Measurements from ENCODE around the gene TNS3.

TNS3 gene

DNA sequence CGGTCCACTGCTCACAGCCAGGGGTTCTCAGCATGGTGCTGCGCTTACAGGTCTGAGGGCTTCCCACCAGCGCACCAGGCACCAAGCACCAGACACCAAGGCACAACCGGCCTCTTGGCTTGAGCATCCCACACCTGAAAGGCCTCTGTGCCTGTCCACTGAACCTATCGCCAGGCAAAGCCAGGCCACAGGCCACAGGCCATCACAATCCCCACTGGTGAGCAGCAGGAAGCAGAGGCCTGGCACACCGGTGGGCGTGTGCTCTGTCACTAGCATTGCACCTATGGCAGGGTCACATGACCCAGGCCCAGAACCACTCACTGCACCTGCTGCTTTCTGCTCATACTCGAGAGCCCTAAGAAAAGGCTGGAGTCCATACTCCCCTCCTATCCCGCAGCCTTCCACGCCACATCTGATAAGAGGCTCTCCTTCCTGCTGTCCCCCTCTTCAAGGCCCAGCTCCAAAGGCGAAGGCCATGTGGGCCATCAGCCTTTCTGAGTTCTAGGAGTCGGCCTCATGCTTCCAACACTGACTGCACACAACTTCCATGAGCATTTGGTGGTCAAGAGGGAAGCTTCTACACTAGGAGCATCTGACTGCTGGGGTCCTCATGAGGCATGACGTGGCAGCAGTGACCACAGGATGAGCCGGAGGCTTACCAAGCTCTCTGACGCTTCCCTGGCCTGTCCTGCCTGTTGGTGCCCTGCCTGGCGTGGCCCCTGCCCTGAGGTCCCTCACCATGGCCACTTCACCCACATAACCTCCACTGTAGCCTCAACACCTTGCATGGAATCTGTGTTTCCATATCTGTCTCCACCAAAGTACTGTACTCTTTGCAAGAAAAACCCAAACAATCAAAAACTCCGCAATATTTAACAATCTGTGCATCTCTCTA is 166.3 kb downstream of the TNS3 start:
- DNase-seq (no peak), ATAC-seq (peak; percentile 21)
- Mint-ChIP-seq H3K27ac (no peak overlapping the region), H3K9me3 (peaks cover 0 to 15% of the 10 kb centered on the region in 2 donors), H3K4me3 (no peak overlapping the region), H3K4me1 (no peaks in the 10 kb centered on the region), H3K27me3 (peaks cover 8% of the 10 kb centered on the region)

DNA sequence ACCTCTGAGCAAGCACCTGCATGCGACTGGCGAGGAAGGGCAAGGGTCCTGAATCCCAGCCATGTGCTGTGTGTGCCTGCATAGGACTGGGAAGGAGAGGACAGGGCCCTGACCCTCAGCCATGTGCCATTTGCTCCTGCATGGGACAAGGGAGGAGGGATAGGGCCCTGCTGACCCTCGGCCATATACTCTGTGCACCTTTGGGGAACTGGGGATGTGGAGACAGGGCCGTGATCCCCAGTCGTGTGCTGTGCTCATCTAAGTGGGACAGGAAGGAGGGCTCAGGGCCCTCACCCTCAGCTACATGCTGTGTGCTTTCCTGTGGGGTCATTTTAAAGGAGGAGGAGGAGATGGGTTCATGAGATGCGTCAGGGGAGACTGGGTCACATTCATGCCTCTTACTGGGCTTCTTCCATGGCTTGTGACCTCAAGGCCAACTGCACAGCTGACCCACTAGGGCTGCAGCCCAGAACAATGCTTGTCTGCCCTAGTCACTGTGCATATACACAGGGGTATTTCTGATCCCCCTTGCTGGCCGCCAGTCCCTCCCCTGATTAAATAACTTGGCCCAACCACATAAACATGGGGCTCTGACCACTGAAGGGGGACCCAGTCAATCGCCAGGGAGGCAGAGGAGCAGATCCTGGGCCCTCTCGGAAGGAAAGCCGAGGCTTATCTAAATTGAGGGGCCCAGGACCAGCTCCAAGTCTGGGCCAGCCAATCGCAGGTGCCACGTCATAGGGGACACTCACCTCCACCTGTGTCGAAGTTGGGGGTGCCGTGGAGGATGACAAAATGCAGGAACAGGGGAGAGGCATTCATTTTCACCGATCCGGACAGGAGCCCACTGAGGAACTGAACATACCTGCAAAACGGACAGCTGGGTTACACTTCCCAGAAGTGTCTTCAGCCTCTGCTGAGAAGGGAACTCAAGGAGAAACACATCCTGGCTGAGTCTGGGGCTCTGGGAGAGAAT is 167.3 kb downstream of the TNS3 start:
- Mint-ChIP-seq H3K27me3 (peaks cover 8% of the 10 kb centered on the region), H3K4me1 (no peaks in the 10 kb centered on the region), H3K27ac (no peak overlapping the region), H3K9me3 (peaks cover 0 to 6% of the 10 kb centered on the region in 2 donors), H3K4me3 (no peak overlapping the region)
- ATAC-seq (peak; percentile 33), DNase-seq (no peak)

DNA sequence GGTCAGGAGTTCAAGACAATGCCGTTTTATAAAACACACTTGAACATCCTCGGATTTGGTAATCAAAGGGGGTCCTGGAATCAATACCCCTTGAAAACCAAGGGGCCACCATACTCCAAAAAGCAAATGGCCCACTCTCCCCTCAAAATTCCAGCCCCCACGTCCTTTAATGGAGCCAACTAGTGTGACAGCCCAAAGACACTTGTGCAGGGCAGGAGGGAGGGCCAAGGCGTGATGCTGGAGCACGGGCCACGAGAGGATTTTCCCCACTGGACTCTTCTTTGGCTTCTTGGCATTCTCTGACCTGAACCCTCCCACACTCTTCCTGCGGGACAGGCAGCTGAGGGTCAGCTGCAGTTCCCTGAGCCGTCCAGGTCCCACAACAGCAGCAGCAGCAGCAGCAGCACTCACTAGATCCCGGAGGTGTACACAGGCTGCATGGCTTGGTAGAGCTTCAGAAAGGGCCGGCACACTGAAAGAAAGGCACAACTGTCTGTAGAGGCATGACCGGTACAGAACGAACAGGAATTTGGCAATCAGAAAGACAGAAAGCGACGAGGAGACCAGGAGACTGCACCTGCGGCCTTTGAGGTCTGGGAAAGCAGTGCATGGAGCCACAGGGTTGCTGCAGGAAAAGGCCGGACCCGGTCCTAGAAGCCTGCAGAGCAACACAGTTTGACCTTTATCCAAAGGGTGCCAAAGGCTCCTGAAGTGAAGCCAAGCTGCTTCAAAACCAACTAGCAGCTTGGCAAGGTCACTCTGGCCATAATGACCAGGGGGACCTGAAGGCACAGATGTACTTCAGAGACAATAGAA is 168.2 kb downstream of the TNS3 start:
- no peak overlapping the region for H3K27ac Mint-ChIP-seq
- DNase-seq (no peak), ATAC-seq (no peak)
- H3K9me3 Mint-ChIP-seq: no peaks in the 10 kb centered on the region
- no peaks in the 10 kb centered on the region for H3K4me1 Mint-ChIP-seq
- H3K4me3 Mint-ChIP-seq: no peak overlapping the region
- peaks cover 1% of the 10 kb centered on the region for H3K27me3 Mint-ChIP-seq

DNA sequence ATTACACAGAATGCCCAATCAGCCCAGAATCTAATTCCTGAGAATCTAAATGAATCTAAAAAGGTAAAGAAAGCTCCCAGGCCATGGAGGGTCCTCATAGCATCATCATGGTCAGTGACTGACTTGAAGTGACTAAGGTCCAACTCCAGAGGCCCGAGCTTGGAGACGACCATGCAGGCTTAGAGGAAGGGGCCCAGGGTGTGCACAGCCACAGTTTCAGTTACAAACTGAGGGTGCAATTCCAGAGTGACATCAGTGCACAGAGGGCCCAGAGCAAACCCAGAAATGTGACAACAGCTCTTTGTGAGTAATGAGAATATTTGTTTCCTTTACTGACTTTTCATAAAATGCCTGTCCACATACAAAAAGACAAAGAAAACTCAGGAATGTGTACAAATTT is 170.0 kb downstream of the TNS3 start:
- Mint-ChIP-seq H3K9me3 (no peaks in the 10 kb centered on the region), H3K4me1 (peaks cover 12% of the 10 kb centered on the region), H3K27me3 (no peaks in the 10 kb centered on the region), H3K4me3 (no peak overlapping the region), H3K27ac (peak overlapping the region in 1 of 2 donors; percentile 88)
- DNase-seq (no peak), ATAC-seq (no peak)

DNA sequence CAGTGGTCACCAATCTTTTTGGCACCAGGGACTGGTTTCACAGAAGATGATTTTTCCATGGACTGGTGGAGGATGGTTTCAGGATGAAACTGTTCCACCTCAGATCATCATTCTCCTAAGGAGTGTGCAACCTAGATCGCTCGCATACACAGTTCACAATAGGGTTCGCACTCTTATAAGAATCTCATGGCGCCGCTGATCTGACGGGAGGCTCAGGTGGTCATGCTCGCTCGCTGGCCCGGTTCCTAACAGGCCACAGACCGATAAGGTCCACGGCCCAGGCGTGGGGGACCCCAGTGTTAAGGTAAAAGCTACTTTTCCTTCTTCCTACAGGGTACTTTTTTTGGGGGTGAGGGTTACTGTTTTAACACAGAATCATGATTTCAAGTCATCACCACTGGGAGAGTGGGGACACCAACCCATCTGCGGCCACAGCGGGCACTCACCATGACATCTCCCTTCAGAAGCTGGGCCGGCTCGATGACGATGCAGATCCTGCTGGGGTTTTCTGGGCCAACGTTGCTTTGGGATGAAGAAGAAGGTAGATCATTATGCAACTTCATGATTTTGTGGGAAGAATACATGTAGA is 170.5 kb downstream of the TNS3 start:
- Mint-ChIP-seq H3K4me3 (no peak overlapping the region), H3K27ac (no peak overlapping the region), H3K27me3 (no peaks in the 10 kb centered on the region), H3K4me1 (peaks cover 12% of the 10 kb centered on the region), H3K9me3 (no peaks in the 10 kb centered on the region)
- DNase-seq (no peak), ATAC-seq (no peak)

DNA sequence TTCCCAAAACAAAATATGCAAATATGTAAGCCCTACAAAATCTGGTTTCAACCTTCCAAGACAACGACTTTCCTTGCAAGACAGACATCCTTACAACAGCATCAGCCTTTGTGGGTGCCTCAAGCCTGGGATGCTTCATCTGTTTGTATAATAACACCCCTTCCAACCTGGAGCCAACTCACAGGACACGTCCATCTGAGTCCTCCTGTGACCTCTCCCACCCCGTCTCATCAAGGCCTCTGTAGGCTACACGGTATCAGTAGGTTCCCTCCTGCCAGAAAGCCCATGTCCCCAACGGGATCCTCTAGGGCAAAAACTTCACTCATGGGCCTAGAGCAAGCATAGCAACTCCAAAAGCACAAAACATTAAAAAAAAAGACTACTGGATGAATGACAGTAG is 173.2 kb downstream of the TNS3 start:
- H3K27me3 Mint-ChIP-seq: no peaks in the 10 kb centered on the region
- ATAC-seq (no peak), DNase-seq (no peak)
- H3K4me1 Mint-ChIP-seq: peaks cover 17% of the 10 kb centered on the region
- no peaks in the 10 kb centered on the region for H3K9me3 Mint-ChIP-seq
- no peak overlapping the region for H3K27ac Mint-ChIP-seq
- no peak overlapping the region for H3K4me3 Mint-ChIP-seq

DNA sequence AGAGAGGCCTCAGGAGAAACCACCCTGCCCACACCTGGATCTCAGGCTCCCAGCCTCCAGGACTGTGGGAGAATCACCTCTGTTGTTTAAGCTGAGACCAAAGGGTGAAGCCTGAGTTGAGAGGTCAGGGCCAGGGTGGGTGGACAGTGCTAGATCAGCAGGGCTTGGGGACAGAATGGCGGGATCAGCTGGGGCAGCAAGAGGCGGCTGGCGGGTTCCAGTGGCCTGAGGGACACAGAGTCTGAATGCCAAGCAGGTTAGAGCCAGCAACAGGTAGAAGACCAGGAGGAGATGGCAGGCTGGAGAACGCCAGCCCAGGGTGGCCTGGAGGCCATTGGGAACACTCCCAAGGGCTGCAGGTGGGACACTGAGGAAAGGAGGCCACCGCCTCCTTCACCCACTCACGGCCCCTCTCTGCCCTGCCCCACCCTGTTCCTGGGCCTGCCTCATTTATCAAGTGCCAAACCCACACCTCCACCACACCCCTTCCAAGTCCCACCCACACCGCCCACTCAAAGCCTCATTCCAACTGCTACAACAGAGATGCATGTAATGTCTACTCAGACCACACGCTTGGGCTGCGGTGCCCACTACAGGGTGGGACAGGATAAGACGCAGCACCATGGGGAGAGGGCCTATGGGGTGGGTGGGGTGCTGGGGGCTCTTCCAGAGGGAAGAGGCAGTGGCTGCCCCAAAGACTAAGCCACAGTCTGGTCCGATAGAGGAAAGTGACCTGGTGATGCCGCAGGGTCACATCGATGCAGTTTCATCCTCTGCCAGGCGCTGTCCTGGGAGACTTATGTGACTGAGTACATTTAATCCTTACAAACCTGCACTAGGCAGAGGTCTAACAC is 173.9 kb downstream of the TNS3 start:
- no peaks in the 10 kb centered on the region for H3K27me3 Mint-ChIP-seq
- no peak overlapping the region for H3K4me3 Mint-ChIP-seq
- no peak overlapping the region for H3K27ac Mint-ChIP-seq
- DNase-seq (no peak), ATAC-seq (peak; percentile 13)
- no peaks in the 10 kb centered on the region for H3K9me3 Mint-ChIP-seq
- peaks cover 23% of the 10 kb centered on the region for H3K4me1 Mint-ChIP-seq

DNA sequence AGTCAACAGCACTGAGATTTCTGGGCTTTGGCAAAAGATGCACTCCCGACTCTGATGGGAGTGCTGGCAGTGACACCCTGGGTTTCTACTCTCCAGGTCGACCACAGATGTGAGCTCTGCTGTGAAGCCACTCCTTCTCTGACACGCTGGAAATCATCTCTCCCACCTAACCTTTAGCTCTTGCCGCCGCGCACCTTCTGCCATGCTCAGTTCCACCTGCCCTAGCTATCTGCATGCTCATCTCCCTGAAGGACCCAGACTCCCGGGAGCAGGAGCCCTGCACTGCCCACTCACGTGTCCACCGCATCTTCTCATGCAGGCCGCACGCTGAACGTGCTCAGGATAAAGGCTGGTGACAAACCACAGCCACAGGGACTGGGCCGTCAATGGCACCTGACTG is 174.8 kb downstream of the TNS3 start:
- ATAC-seq (no peak), DNase-seq (no peak)
- Mint-ChIP-seq H3K27me3 (no peaks in the 10 kb centered on the region), H3K4me3 (no peak overlapping the region), H3K4me1 (peaks cover 27% of the 10 kb centered on the region), H3K9me3 (no peaks in the 10 kb centered on the region), H3K27ac (no peak overlapping the region)

DNA sequence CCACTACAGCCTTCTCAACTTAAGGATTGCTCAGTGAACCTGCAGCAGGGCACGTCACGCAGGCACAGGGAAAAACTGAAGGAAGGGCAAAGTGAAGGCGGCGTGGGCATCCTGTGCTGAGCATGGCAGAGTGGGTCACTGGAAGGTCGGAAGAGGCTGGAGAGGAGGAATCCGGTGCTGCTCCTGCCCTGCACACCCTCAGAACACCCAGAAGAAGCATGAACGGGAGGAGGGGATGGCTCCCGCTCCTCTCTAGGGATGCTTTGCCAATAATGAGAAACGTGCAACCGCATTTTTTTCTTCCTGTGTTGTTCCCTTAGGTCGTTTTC is 175.1 kb downstream of the TNS3 start:
- Mint-ChIP-seq H3K9me3 (no peaks in the 10 kb centered on the region), H3K27ac (peak overlapping the region in 1 of 2 donors; percentile 55), H3K4me3 (no peak overlapping the region), H3K4me1 (peaks cover 27% of the 10 kb centered on the region), H3K27me3 (no peaks in the 10 kb centered on the region)
- ATAC-seq (no peak), DNase-seq (no peak)

DNA sequence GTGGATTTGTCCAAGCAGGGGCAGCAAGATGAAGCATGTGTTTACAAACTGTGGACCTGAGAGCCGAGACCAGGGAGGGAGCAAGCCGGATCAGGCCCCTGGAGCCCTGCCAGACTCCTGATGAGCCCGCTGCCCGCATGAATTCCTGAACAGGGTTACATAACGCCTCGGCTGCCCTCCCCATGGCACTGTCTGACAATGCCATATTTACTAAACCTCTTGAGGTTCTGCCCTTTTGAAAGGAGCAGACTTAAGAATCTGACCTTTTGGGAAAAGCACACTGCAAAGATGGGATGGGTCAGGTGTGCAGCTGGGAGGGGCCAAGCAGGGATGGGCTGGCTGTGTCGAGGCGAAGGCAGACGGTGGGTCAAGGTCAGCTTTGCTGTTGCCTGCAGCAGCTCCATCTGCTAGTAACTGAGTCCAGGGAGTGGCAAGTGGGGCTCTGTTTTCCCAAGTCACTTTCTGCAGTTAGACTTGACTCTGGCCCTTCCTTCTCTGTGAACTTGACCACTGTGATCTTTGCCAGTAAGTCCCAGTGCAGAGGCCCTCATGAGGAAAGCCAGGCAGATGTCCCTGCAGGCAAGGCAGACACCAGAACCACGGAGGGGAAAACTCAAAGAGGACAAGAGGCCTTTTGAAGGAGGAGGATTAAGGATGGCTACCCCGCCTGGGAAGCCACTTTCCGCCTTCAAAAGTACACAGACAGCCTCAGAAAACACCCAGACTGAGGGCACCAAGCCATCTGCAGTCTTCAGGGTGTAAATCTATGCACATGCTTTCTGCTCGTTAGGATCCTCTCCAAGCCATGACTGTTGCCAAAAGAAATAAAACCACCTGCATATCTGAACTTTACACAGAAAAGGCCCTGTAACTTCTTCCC is 175.8 kb downstream of the TNS3 start:
- Mint-ChIP-seq H3K4me1 (peaks cover 27% of the 10 kb centered on the region), H3K27me3 (no peaks in the 10 kb centered on the region), H3K9me3 (no peaks in the 10 kb centered on the region), H3K27ac (peak overlapping the region in 1 of 2 donors; percentile 55), H3K4me3 (no peak overlapping the region)
- ATAC-seq: no peak
- DNase-seq: no peak

DNA sequence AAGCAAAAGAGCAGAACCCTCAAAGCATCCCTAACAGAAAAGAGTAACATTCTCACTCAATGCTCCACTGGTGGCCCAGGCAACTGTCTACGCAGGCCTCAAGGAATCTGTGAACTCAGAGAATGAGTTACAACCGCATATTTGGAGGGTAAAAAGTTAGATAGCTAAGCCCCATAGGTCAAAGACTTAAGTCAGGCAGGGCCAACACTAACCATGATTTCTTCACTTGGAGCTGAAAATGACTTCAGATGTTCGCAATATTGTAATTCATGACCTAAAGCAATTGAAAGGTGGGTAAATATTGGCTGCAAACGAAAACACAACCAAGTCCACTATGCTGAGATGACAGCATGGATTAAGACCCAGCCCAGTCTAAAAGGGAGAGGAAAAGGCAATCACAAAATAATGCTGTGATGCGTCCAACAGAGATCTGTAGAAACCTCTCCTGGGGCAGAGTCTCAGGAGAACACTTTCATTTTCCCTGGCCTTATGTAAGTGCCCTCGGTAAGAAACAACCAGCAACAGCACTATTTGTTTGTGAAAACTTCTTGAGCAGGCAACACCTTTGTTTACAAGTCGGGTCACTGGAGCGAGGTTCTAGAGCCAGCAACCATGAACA is 176.5 kb downstream of the TNS3 start:
- no peak overlapping the region for H3K4me3 Mint-ChIP-seq
- ATAC-seq (no peak), DNase-seq (no peak)
- H3K27me3 Mint-ChIP-seq: no peaks in the 10 kb centered on the region
- H3K9me3 Mint-ChIP-seq: no peaks in the 10 kb centered on the region
- H3K27ac Mint-ChIP-seq: no peak overlapping the region
- peaks cover 27% of the 10 kb centered on the region for H3K4me1 Mint-ChIP-seq

DNA sequence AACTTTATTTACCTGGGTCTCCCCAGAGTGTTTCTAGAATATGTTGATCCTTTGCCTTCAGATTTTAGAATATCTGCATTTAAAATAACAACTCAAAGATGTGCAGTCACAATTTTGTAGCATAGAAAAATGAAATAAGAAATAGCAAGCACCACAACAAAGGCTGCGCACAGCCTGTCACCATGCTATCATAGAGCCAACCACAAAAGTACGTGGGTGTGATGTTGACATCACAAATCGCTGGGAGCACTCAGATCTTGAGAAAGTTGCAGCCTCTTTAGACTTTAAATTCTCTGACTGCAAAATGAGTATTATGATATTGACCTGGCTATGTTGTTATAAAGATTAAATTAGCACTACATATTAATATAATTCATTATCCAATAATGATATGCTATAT is 177.9 kb downstream of the TNS3 start:
- H3K4me3 Mint-ChIP-seq: peak overlapping the region in 1 of 2 donors; percentile 13
- no peaks in the 10 kb centered on the region for H3K27me3 Mint-ChIP-seq
- peak; percentile 27 to 41 for DNase-seq
- ATAC-seq: peak; percentile 69
- H3K9me3 Mint-ChIP-seq: no peaks in the 10 kb centered on the region
- H3K4me1 Mint-ChIP-seq: peaks cover 27% of the 10 kb centered on the region
- no peak overlapping the region for H3K27ac Mint-ChIP-seq

Measured in stimulated activated naive CD8-positive, alpha-beta T cell treated with anti-CD3 and anti-CD28 coated beads, Interleukin-15, amount 100 ng/mL, for 72 hours (primary cell).